HepG2 (cell line): ENCODE data around the gene JDP2. TPM values are rescaled to one million over a fixed set of nuclear protein-coding genes. Genes with fewer than 3 reads are reported as not detected.

Experiments
- AGO2 ChIP-seq: fragments of 200-400 bp; formaldehyde crosslinking; optimal IDR thresholded peaks from 2 replicates; pipeline ENCODE3; 2017; ENCODE audit warnings: mild to moderate bottlenecking, low read depth, low read length, moderate library complexity
- HES4 ChIP-seq: sonication (generic); formaldehyde crosslinking; IDR thresholded peaks from 2 replicates; pipeline ENCODE4 v1.9.0; 2021; ENCODE audit warnings: mild to moderate bottlenecking, missing genetic modification reagents, borderline replicate concordance
- KIAA2018 ChIP-seq: sonication (generic); formaldehyde crosslinking; IDR thresholded peaks from 2 replicates; pipeline ENCODE4 v1.5.0; 2020; ENCODE audit warnings: mild to moderate bottlenecking, missing genetic modification reagents, borderline replicate concordance
- MNT ChIP-seq: fragments of 450-650 bp; IDR thresholded peaks from 2 replicates; pipeline ENCODE4 v1.6.1; 2016
- MYNN ChIP-seq: sonication (generic); formaldehyde crosslinking; IDR thresholded peaks from 2 replicates; pipeline ENCODE4 v1.4.0; 2020; ENCODE audit warnings: mild to moderate bottlenecking, low read depth, missing genetic modification reagents
- NAIF1 ChIP-seq: sonication (generic); formaldehyde crosslinking; IDR thresholded peaks from 2 replicates; pipeline ENCODE4 v1.5.0; 2020; ENCODE audit warnings: mild to moderate bottlenecking, missing genetic modification reagents, borderline replicate concordance
- NCOA1 ChIP-seq: sonication (generic); formaldehyde crosslinking; IDR thresholded peaks from 2 replicates; pipeline ENCODE4 v1.9.0; 2021; ENCODE audit warnings: missing genetic modification reagents
- SNRNP70 ChIP-seq: fragments of 200-400 bp; formaldehyde crosslinking; IDR thresholded peaks from 2 replicates; pipeline ENCODE4 v1.6.1; 2017; ENCODE audit warnings: mild to moderate bottlenecking, low read depth, low read length, moderate library complexity
- TGIF2 ChIP-seq: IDR thresholded peaks from 2 replicates; pipeline ENCODE4 v1.6.1; 2016; ENCODE audit warnings: control low read depth, missing compliant biosample characterization
- YEATS4 ChIP-seq: sonication (generic); formaldehyde crosslinking; IDR thresholded peaks from 2 replicates; pipeline ENCODE4 v1.4.0; 2020; ENCODE audit warnings: missing genetic modification reagents, borderline replicate concordance
- ZBTB7B ChIP-seq: sonication (generic); formaldehyde crosslinking; IDR thresholded peaks from 2 replicates; pipeline ENCODE4 v1.4.0; 2020; ENCODE audit warnings: missing genetic modification reagents
- ZMYM3 ChIP-seq: sonication (generic); formaldehyde crosslinking; IDR thresholded peaks from 2 replicates; pipeline ENCODE4 v1.5.1; 2020; ENCODE audit warnings: mild to moderate bottlenecking, missing genetic modification reagents
- ZNF20 ChIP-seq: sonication (generic); formaldehyde crosslinking; IDR thresholded peaks from 2 replicates; pipeline ENCODE4 v1.4.0; 2020; ENCODE audit warnings: mild to moderate bottlenecking, moderate library complexity, missing genetic modification reagents
- ZNF33A ChIP-seq: sonication (generic); formaldehyde crosslinking; IDR thresholded peaks from 2 replicates; pipeline ENCODE4 v1.5.1; 2020; ENCODE audit warnings: missing genetic modification reagents, mild to moderate bottlenecking, moderate library complexity, borderline replicate concordance
- ZNF577 ChIP-seq: sonication (generic); formaldehyde crosslinking; IDR thresholded peaks from 2 replicates; pipeline ENCODE4 v1.4.0; 2020; ENCODE audit warnings: mild to moderate bottlenecking, low read depth, missing genetic modification reagents, borderline replicate concordance
- polyA plus RNA-seq, 8 experiments: library from polyadenylated mRNA; depleted of rRNA in 3 of 8; stranded (reverse) in 7 of 8; unstranded in 1 of 8; fragments of >200 nt; fragmentation: Illumina TruSeq in 4 of 8; extraction: Trizol in 4 of 8; gene quantifications; 2 replicates each; pipeline versions ENCODE4 v1.2.1 to v1.2.3, GENCODE V29; 2011 to 2016; ENCODE audit warnings: low read depth in 4 of 8, missing spikeins in 1 of 8, mixed read lengths in 1 of 8; ENCODE audit not compliant: insufficient read depth in 1 of 8
- total RNA-seq, 5 experiments: library from RNA; depleted of rRNA; stranded (reverse); fragments of >200 nt; fragmentation: Illumina TruSeq; extraction: Trizol; gene quantifications; 2 replicates each; pipeline ENCODE4 v1.2.3, GENCODE V29; 2016; ENCODE audit warnings: low read depth in 1 of 5
- TF ChIP-seq, protein P1 (sequence below): sonication (generic); formaldehyde crosslinking; IDR thresholded peaks from 2 replicates; pipeline ENCODE4 v1.8.0; 2022; ENCODE audit warnings: mild to moderate bottlenecking, missing genetic modification reagents
- TF ChIP-seq, protein P2 (sequence below): sonication (generic); formaldehyde crosslinking; IDR thresholded peaks from 2 replicates; pipeline ENCODE4 v1.8.0; 2022; ENCODE audit warnings: missing genetic modification reagents, mild to moderate bottlenecking, borderline replicate concordance

The JDP2 gene
- total and polyA plus RNA-seq, 2 of the 13 experiments (the other 11 are each of a cell fraction or from before 2014, with no cell fraction given) = 8.0 to 8.9 TPM

GRCh38 chr14:75427482-75428229 is at the start of gene JDP2 (continued):
- TF ChIP-seq AGO2 (no peak), YEATS4 (CRISPR knock-in tag) (peak; percentile 29; the same call in 1 of the 2 replicates), ZBTB7B (CRISPR knock-in tag) (no peak; the same call in 1 of the 2 replicates), KIAA2018 (CRISPR knock-in tag) (no peak), NAIF1 (CRISPR knock-in tag) (no peak), MYNN (CRISPR knock-in tag) (no peak), HES4 (CRISPR knock-in tag) (peak; percentile 31; the same call in 1 of the 2 replicates), SNRNP70 (no peak), MNT (no peak), NCOA1 (CRISPR knock-in tag) (no peak), ZNF577 (CRISPR knock-in tag) (no peak), TGIF2 (CRISPR knock-in tag) (peak; percentile 59; the same call in 1 of the 2 replicates), ZMYM3 (CRISPR knock-in tag) (no peak), ZNF20 (CRISPR knock-in tag) (no peak), ZNF33A (no peak)
- TF ChIP-seq, protein P1, sequence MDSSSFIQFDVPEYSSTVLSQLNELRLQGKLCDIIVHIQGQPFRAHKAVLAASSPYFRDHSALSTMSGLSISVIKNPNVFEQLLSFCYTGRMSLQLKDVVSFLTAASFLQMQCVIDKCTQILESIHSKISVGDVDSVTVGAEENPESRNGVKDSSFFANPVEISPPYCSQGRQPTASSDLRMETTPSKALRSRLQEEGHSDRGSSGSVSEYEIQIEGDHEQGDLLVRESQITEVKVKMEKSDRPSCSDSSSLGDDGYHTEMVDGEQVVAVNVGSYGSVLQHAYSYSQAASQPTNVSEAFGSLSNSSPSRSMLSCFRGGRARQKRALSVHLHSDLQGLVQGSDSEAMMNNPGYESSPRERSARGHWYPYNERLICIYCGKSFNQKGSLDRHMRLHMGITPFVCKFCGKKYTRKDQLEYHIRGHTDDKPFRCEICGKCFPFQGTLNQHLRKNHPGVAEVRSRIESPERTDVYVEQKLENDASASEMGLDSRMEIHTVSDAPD (CRISPR knock-in tag) = no peak
- TF ChIP-seq, protein P2, sequence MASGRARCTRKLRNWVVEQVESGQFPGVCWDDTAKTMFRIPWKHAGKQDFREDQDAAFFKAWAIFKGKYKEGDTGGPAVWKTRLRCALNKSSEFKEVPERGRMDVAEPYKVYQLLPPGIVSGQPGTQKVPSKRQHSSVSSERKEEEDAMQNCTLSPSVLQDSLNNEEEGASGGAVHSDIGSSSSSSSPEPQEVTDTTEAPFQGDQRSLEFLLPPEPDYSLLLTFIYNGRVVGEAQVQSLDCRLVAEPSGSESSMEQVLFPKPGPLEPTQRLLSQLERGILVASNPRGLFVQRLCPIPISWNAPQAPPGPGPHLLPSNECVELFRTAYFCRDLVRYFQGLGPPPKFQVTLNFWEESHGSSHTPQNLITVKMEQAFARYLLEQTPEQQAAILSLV = no peak; the same call in 1 of the 2 replicates
